Common myeloid progenitor, CD34-positive (primary cell): ENCODE data around the gene RFX7.

ENCODE experiments used
- CTCF ChIA-PET: fragments of 350-600 bp; sonication (Branson Sonifier 250); formaldehyde crosslinking; loops from one replicate; lab custom pipeline; 2021; ENCODE audit warnings: antibody characterized with exemption; lab: Charles Lee
- POLR2A ChIA-PET: fragments of 350-600 bp; sonication (Branson Sonifier 250); formaldehyde crosslinking; loops from one replicate; lab custom pipeline; 2021; ENCODE audit warnings: antibody characterized with exemption; lab: Charles Lee
- DNase-seq, 3 donors: peaks; one replicate each; pipeline versions ENCODE4 v3.0.0 to v3.0.0-alpha.2; 2013
- H3K27ac ChIP-seq, 2 experiments: 1 replicate in 1 of 2; 2 replicates in 1 of 2; pipeline ENCODE4 v1.7.0; 2013; ENCODE audit warnings: inconsistent platforms in 2 of 2, low read length in 2 of 2, mild to moderate bottlenecking in 2 of 2, low read depth in 1 of 2, moderate library complexity in 1 of 2; ENCODE audit not compliant: severe bottlenecking in 2 of 2, insufficient read depth in 1 of 2, poor library complexity in 1 of 2
- H3K27me3 ChIP-seq, 5 experiments: replicated peaks in 2 of 5; 1 replicate in 3 of 5; 2 replicates in 2 of 5; pipeline versions ENCODE4 v1.6.1 to v1.7.0; 2013; ENCODE audit warnings: low read length in 4 of 5, mild to moderate bottlenecking in 2 of 5, moderate library complexity in 2 of 5, inconsistent platforms in 1 of 5; ENCODE audit not compliant: insufficient read depth in 5 of 5, control insufficient read depth in 4 of 5
- H3K36me3 ChIP-seq, 4 experiments: 1 replicate in 2 of 4; 2 replicates in 2 of 4; pipeline versions ENCODE4 v1.6.1 to v1.7.0; 2013; ENCODE audit warnings: low read length in 3 of 4, control low read depth in 1 of 4, mild to moderate bottlenecking in 1 of 4; ENCODE audit not compliant: control insufficient read depth in 4 of 4, insufficient read depth in 4 of 4
- H3K4me1 ChIP-seq, 4 experiments: 1 replicate in 3 of 4; 2 replicates in 1 of 4; pipeline versions ENCODE4 v1.6.1 to v1.7.1; 2013; ENCODE audit warnings: low read length in 3 of 4, mild to moderate bottlenecking in 3 of 4, control low read depth in 1 of 4, inconsistent platforms in 1 of 4, moderate library complexity in 1 of 4; ENCODE audit not compliant: control insufficient read depth in 4 of 4, insufficient read depth in 4 of 4; ENCODE audit errors: control extremely low read depth in 1 of 4
- H3K4me3 ChIP-seq, 7 experiments: 1 replicate in 4 of 7; 2 replicates in 3 of 7; pipeline versions ENCODE4 v1.5.1 to v1.7.0; 2013; ENCODE audit warnings: mild to moderate bottlenecking in 7 of 7, low read length in 6 of 7, moderate library complexity in 6 of 7, inconsistent platforms in 2 of 7, low read depth in 2 of 7, control low read depth in 1 of 7; ENCODE audit not compliant: insufficient read depth in 4 of 7, control insufficient read depth in 1 of 7; ENCODE audit errors: extremely low read depth in 1 of 7
- H3K9me3 ChIP-seq, 5 experiments: 1 replicate in 4 of 5; 2 replicates in 1 of 5; pipeline versions ENCODE4 v1.6.1 to v1.7.1; 2013; ENCODE audit warnings: low read length in 4 of 5, mild to moderate bottlenecking in 2 of 5, inconsistent platforms in 1 of 5, low read depth in 1 of 5, moderate library complexity in 1 of 5; ENCODE audit not compliant: control insufficient read depth in 4 of 5, insufficient read depth in 2 of 5; ENCODE audit errors: control extremely low read depth in 1 of 5
- WGBS: methylation state at CpG from one replicate; pipeline ENCODE4 v1.1.5; 2013; ENCODE audit not compliant: insufficient coverage; 5-methylcytosine and 5-hydroxymethylcytosine counted together

The RFX7 gene

GRCh38 chr15:56194035-56194434 is 49.6 kb downstream of the RFX7 start:
- CTCF ChIA-PET = no interaction called here
- no peak overlapping the region for H3K4me3 ChIP-seq
- 100% methylated on average over 1 of the region's 1 CpG for WGBS
- POLR2A ChIA-PET = no interaction called here
- peaks cover 0 to 1% (median 0%) of the 10 kb centered on the region in 5 experiments for H3K9me3 ChIP-seq
- H3K27ac ChIP-seq = no peak overlapping the region
- no peaks in the 10 kb centered on the region for H3K27me3 ChIP-seq
- no peak for DNase-seq
- H3K4me1 ChIP-seq = peaks cover 0 to 10% (median 4%) of the 10 kb centered on the region in 4 experiments
- H3K36me3 ChIP-seq = peaks cover 4 to 18% (median 5%) of the 10 kb centered on the region in 4 experiments

GRCh38 chr15:56192659-56193442 is 50.8 kb downstream of the RFX7 start:
- CTCF ChIA-PET = interaction anchor here (2.0 kb wide), 1 partner anchor 26 kb away, joined by 4 read pairs; no protein-coding TSS in a partner anchor
- Histone ChIP-seq H3K4me3 (no peak overlapping the region), H3K27ac (no peak overlapping the region), H3K9me3 (peaks cover 0 to 1% (median 0%) of the 10 kb centered on the region in 5 experiments), H3K36me3 (peaks cover 4 to 13% (median 5%) of the 10 kb centered on the region in 4 experiments), H3K4me1 (peaks cover 0 to 10% (median 4%) of the 10 kb centered on the region in 4 experiments), H3K27me3 (no peaks in the 10 kb centered on the region)
- DNase-seq = peak in 2 of 3 donors; percentile 20 to 38
- WGBS = 100% methylated on average over 2 of the region's 10 CpGs
- POLR2A ChIA-PET = no interaction called here

DNA sequence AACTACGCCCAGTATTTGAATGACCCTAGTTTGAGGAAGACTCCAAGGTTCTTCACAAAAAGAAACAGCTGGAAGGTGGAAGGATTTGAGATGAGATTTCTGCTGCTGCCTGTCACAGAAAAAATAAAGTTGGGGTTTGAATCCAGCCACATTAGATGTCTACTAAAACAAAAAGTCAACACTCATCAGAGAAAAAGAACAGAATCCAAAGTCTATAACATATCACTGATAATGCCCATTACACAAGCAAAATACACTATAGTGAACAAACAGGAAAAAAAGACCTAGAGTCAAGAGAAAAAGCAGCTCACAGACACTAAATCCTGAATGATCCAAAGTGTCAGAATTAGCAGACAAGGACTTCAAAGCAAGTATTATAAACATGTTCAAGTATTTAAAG is 56.0 kb downstream of the RFX7 start:
- Histone ChIP-seq H3K36me3 (peaks cover 0 to 4% (median 2%) of the 10 kb centered on the region in 4 experiments), H3K4me1 (peaks cover 2 to 20% (median 7%) of the 10 kb centered on the region in 4 experiments), H3K27ac (peak overlapping the region in 1 of 2 experiments; percentile 28), H3K9me3 (peaks cover 0 to 5% (median 1%) of the 10 kb centered on the region in 5 experiments), H3K4me3 (peak overlapping the region in 1 of 7 experiments; percentile 16), H3K27me3 (no peaks in the 10 kb centered on the region)
- WGBS = 100% methylated on average over 1 of the region's 1 CpG
- no peak for DNase-seq
- ChIA-PET POLR2A (interaction anchor here (0.5 to 0.7 kb wide), 2 partner anchors 60 to 272 kb away, joined by 3 read pairs; no protein-coding TSS in a partner anchor), CTCF (interaction anchor here (0.7 to 2.4 kb wide), 3 partner anchors 12 to 67 kb away, joined by 3 to 9 read pairs (median 9); no protein-coding TSS in a partner anchor)

DNA sequence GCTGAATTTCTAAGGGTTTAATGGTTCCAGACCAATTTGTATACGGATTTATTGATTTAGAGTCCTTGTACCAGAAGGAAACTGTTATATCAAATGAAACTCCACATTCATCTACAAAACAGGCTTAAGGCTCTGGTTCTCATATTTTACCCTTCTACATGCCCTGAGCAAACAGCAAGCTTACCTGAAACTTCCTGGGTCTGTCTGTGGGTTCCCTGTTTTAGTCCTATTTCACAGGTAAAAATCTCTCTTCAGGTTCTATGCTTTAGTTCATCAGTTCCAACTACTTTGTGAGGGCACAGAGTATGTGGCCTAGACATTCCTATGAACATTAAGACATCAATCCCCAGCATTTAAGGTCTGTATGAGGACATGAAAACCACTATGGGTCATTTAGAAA is 57.7 kb downstream of the RFX7 start:
- Histone ChIP-seq H3K27ac (peak overlapping the region in 1 of 2 experiments; percentile 10), H3K4me1 (peaks cover 2 to 15% (median 7%) of the 10 kb centered on the region in 4 experiments), H3K4me3 (no peak overlapping the region), H3K27me3 (no peaks in the 10 kb centered on the region), H3K36me3 (peaks cover 0 to 4% (median 0%) of the 10 kb centered on the region in 4 experiments), H3K9me3 (peaks cover 0 to 5% (median 1%) of the 10 kb centered on the region in 5 experiments)
- ChIA-PET POLR2A (interaction anchor here (0.5 kb wide), 1 partner anchor 16 kb away, joined by 4 read pairs; no protein-coding TSS in a partner anchor), CTCF (interaction anchor here (0.6 to 2.4 kb wide), 4 partner anchors 11 to 1076 kb away, joined by 3 to 9 read pairs (median 4); no protein-coding TSS in a partner anchor)
- no CpG with 5 or more reads among the region's 1 CpG for WGBS
- DNase-seq = no peak

- Histone ChIP-seq H3K27me3 (no peaks in the 10 kb centered on the region), H3K27ac (no peak overlapping the region), H3K9me3 (peaks cover 0 to 5% (median 1%) of the 10 kb centered on the region in 5 experiments), H3K36me3 (peaks cover 0 to 4% (median 0%) of the 10 kb centered on the region in 4 experiments), H3K4me1 (peaks cover 2 to 14% (median 6%) of the 10 kb centered on the region in 4 experiments), H3K4me3 (no peak overlapping the region)
- 100% methylated on average over 2 of the region's 3 CpGs for WGBS
- ChIA-PET POLR2A (no interaction called here), CTCF (no interaction called here)
- DNase-seq = no peak
Measured at GRCh38 chr15:56184516-56184915, 59.2 kb downstream of the RFX7 start.

- ChIA-PET CTCF (interaction anchor here (1.2 to 1.4 kb wide), 2 partner anchors 20 to 68 kb away, joined by 3 read pairs; no protein-coding TSS in a partner anchor), POLR2A (no interaction called here)
- no peak overlapping the region for H3K4me3 ChIP-seq
- no peak overlapping the region for H3K27ac ChIP-seq
- peaks cover 2 to 18% (median 6%) of the 10 kb centered on the region in 4 experiments for H3K36me3 ChIP-seq
- no peak for DNase-seq
- no peaks in the 10 kb centered on the region for H3K4me1 ChIP-seq
- no peaks in the 10 kb centered on the region for H3K27me3 ChIP-seq
- peaks cover 0 to 9% (median 3%) of the 10 kb centered on the region in 5 experiments for H3K9me3 ChIP-seq
- WGBS = 96% methylated on average over 3 of the region's 4 CpGs
Measured at GRCh38 chr15:56180851-56181250, 62.8 kb downstream of the RFX7 start.
